Measurements from ENCODE around the gene RBM24.
"Not testable (repeated sequence)": the region's sequence is repeated elsewhere in the genome, so short reads cannot be mapped to it uniquely, and the experiment has no call there.

Gene RBM24

GRCh38 chr6:17313971-17314370, 32.8 kb downstream of the RBM24 start:
- no peak for TF ChIP-seq MYC (IDR thresholded peaks at IDR 0.05; ENCODE audit: low read depth, low read length)
- TF ChIP-seq, protein P1, sequence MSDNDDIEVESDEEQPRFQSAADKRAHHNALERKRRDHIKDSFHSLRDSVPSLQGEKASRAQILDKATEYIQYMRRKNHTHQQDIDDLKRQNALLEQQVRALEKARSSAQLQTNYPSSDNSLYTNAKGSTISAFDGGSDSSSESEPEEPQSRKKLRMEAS (IDR thresholded peaks at IDR 0.05; ENCODE audit: low read depth, low read length): no peak
- TF ChIP-seq CTCF (IDR thresholded peaks at IDR 0.05; ENCODE audit: low read depth, low read length): no peak
- TF ChIP-seq POLR2A (IDR thresholded peaks at IDR 0.05; ENCODE audit: extremely low read depth, insufficient read length): no peak
- H3K4me3 ChIP-seq (ENCODE audit: low read depth, low read length): no peak overlapping the region
- no peak for DNase-seq (ENCODE audit: low read depth)

DNA sequence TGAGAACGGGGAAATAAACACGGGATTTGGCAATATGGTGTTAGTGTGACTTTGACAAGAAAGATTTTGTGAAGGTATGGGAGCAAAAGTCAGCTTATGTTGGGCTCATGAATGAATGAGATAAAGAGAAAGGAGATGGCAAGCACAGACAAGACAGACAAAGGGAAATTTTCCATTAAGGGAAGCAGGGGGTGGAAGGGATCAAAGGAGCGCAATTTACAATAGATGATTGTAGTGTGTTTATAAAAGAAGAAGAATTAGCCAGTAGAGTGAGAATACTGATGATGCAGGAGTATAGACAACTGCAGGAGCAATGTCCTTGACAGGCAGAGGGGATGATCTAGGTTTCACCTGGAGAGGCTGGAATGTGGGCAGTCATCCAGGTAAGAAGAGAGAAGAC, 34.1 kb downstream of the RBM24 start:
- TF ChIP-seq MYC (IDR thresholded peaks at IDR 0.05; ENCODE audit: low read depth, low read length) (no peak), CTCF (IDR thresholded peaks at IDR 0.05; ENCODE audit: low read depth, low read length) (no peak)
- TF ChIP-seq, protein P1 (IDR thresholded peaks at IDR 0.05; ENCODE audit: low read depth, low read length): no peak
- DNase-seq (ENCODE audit: low read depth): no peak
- no peak overlapping the region for H3K4me3 ChIP-seq (ENCODE audit: low read depth, low read length)

- no peak overlapping the region for H3K4me3 ChIP-seq (ENCODE audit: low read depth, low read length)
- no peak for TF ChIP-seq MYC (IDR thresholded peaks at IDR 0.05; ENCODE audit: low read depth, low read length)
- TF ChIP-seq POLR2A (IDR thresholded peaks at IDR 0.05; ENCODE audit: extremely low read depth, insufficient read length): no peak
- TF ChIP-seq, protein P1 (IDR thresholded peaks at IDR 0.05; ENCODE audit: low read depth, low read length): no peak
- no peak for TF ChIP-seq CTCF (IDR thresholded peaks at IDR 0.05; ENCODE audit: low read depth, low read length)
- DNase-seq (ENCODE audit: low read depth): no peak
Measured at GRCh38 chr6:17318435-17319165, 37.4 kb downstream of the RBM24 start.

GRCh38 chr6:17320266-17320665, 39.1 kb downstream of the RBM24 start:
- not testable (repeated sequence) for H3K4me3 ChIP-seq (ENCODE audit: low read depth, low read length); DNase-seq (ENCODE audit: low read depth)

DNA sequence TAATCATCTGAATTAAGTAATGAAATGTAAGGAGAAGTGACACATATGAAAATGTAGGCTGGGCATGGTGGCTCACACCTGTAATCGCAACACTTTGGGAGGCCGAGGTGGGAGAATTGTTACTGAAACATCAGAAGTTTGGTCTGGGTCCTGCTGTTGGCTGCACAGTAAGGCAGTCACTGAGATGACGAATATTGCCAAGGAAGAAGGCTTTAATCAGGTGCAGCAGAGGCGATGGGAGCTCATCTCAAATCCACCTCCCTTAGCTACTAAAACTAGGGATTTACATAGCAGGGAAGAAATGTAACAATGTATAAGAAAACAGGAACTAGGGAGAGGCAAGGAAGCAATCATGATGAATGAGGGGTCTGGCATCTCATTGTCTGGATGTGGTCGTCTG, 50.1 kb downstream of the RBM24 start:
- TF ChIP-seq POLR2A (IDR thresholded peaks at IDR 0.05; ENCODE audit: extremely low read depth, insufficient read length): no peak

DNA sequence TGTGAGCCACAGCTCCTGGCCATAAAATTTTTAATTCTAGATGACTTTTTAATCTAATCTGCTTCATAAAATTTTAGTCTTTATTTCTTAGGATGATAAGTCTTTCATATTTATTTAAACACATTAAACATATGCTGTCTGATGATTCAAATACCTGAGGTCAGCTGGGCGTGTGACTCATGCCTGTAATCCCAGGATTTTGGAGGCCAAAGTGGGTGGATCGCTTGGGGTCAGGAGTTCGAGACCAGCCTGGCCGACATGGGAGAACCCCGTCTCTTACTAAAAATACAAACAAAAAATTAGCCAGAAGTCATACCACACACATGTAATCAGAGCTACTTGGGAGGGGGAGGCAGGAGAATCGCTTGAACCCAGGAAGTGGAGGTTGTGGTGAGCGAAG, 53.1 kb downstream of the RBM24 start:
- DNase-seq (ENCODE audit: low read depth): no peak
- H3K4me3 ChIP-seq (ENCODE audit: low read depth, low read length): no peak overlapping the region
- no peak for TF ChIP-seq CTCF (IDR thresholded peaks at IDR 0.05; ENCODE audit: low read depth, low read length)
- no peak for TF ChIP-seq MYC (IDR thresholded peaks at IDR 0.05; ENCODE audit: low read depth, low read length)
- TF ChIP-seq, protein P1 (IDR thresholded peaks at IDR 0.05; ENCODE audit: low read depth, low read length): no peak
- TF ChIP-seq POLR2A (IDR thresholded peaks at IDR 0.05; ENCODE audit: extremely low read depth, insufficient read length): no peak

More for the DNA sequence above, 50.1 kb downstream of the RBM24 start:
- no peak for DNase-seq (ENCODE audit: low read depth)
- H3K4me3 ChIP-seq (ENCODE audit: low read depth, low read length): no peak overlapping the region

DNA sequence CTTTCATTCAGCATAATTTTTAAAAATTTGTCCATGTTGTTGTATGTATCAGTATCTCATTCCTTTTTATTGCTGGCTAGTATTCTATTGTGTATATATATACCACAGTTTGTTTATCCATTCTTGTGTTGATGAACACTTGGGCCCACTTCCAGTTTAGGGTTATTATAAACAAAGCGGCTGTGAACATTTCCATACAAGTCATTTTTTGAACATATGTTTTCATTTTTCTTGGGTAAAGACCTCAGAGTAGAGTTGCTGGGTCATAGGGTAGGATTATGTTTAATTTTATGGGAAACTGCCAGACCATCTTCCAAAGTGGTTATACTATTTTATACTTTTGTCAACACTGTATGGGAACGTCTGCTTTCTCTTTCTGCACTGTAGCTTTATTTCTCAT, 55.3 kb downstream of the RBM24 start:
- H3K4me3 ChIP-seq (ENCODE audit: low read depth, low read length): no peak overlapping the region
- TF ChIP-seq, protein P1 (IDR thresholded peaks at IDR 0.05; ENCODE audit: low read depth, low read length): no peak
- no peak for TF ChIP-seq POLR2A (IDR thresholded peaks at IDR 0.05; ENCODE audit: extremely low read depth, insufficient read length)
- DNase-seq (ENCODE audit: low read depth): no peak
